GM12878 (cell line): ENCODE measurements around the gene CCDC97.

Experiments
- ASH2L ChIP-seq: fragments of 300-600, 200-600 bp; sonication (generic); IDR thresholded peaks from 2 replicates; pipeline ENCODE4 v1.6.1; 2017; ENCODE audit warnings: low read depth, mild to moderate bottlenecking, borderline replicate concordance
- CTCF ChIP-seq, 3 experiments: IDR thresholded peaks in 2 of 3; conservative IDR thresholded peaks in 1 of 3; 2 replicates each; pipeline ENCODE4 v1.5.1; 2011; ENCODE audit warnings: low read depth in 3 of 3, low read length in 3 of 3, mild to moderate bottlenecking in 3 of 3, control low read depth in 2 of 3, moderate library complexity in 2 of 3, inconsistent platforms in 1 of 3, mixed read lengths in 1 of 3; ENCODE audit not compliant: control insufficient read depth in 2 of 3, insufficient read depth in 1 of 3; ENCODE audit errors: extremely low read depth in 1 of 3
- EZH2 ChIP-seq: IDR thresholded peaks from 2 replicates; pipeline ENCODE4 v1.6.1; 2012; ENCODE audit warnings: low read depth, mild to moderate bottlenecking, control low read depth, inconsistent platforms, low read length, borderline replicate concordance; ENCODE audit not compliant: control insufficient read depth
- MAX ChIP-seq: IDR thresholded peaks from 2 replicates; pipeline ENCODE4 v1.6.1; 2012; ENCODE audit warnings: low read depth, low read length, improper control_type of control experiment
- NFIC ChIP-seq: IDR thresholded peaks from 2 replicates; pipeline ENCODE4 v1.6.1; 2012; ENCODE audit warnings: low read depth, mild to moderate bottlenecking, inconsistent platforms, low read length, moderate library complexity
- NFYB ChIP-seq: IDR thresholded peaks from 2 replicates; pipeline ENCODE4 v1.6.1; 2011; ENCODE audit warnings: low read depth, mild to moderate bottlenecking, low read length, improper control_type of control experiment, moderate library complexity; ENCODE audit not compliant: insufficient read depth
- POLR2AphosphoS2 ChIP-seq: IDR thresholded peaks from 2 replicates; pipeline ENCODE4 v1.6.1; 2011; ENCODE audit warnings: low read depth, mild to moderate bottlenecking, low read length, improper control_type of control experiment, moderate library complexity
- RB1 ChIP-seq: fragments of 450-650 bp; formaldehyde crosslinking; IDR thresholded peaks from 2 replicates; pipeline ENCODE4 v1.6.1; 2017; ENCODE audit warnings: mild to moderate bottlenecking, borderline replicate concordance
- RBBP5 ChIP-seq: fragments of 200-600 bp; sonication (generic); conservative IDR thresholded peaks from 2 replicates; pipeline ENCODE4 v1.6.1; 2016
- SP1 ChIP-seq: IDR thresholded peaks from one replicate; pipeline ENCODE4 v1.6.1; 2011; ENCODE audit warnings: low read depth, low read length
- SPI1 ChIP-seq: IDR thresholded peaks from 2 replicates; pipeline ENCODE4 v1.6.1; 2011; ENCODE audit warnings: low read depth, mild to moderate bottlenecking, low read length, moderate library complexity, borderline replicate concordance; ENCODE audit not compliant: insufficient read depth
- SRF ChIP-seq, 2 experiments: IDR thresholded peaks; 2 replicates each; pipeline ENCODE4 v1.6.1; 2011; ENCODE audit warnings: low read depth in 2 of 2, low read length in 2 of 2, mild to moderate bottlenecking in 1 of 2, moderate library complexity in 1 of 2
- YY1 ChIP-seq: IDR thresholded peaks from 2 replicates; pipeline ENCODE4 v1.6.1; 2011; ENCODE audit warnings: low read depth, mild to moderate bottlenecking, low read length
- ZNF24 ChIP-seq: fragments of 450-650 bp; IDR thresholded peaks from 2 replicates; pipeline ENCODE4 v1.6.1; 2017; ENCODE audit warnings: antibody characterized with exemption, mild to moderate bottlenecking

- TF ChIP-seq CTCF (IDR thresholded peaks at IDR 0.05 in 2 of 3, conservative IDR thresholded peaks at IDR 0.05 in 1 of 3; ENCODE audit: control insufficient read depth in 2 of 3, extremely low read depth in 1 of 3, insufficient read depth in 1 of 3, low read depth in 3 of 3, low read length in 3 of 3) (no peak), ASH2L (no peak), SPI1 (no peak), NFYB (no peak), EZH2 (no peak), MAX (no peak), POLR2AphosphoS2 (no peak), SRF (IDR thresholded peaks at IDR 0.05; ENCODE audit: low read depth in 2 of 2, low read length in 2 of 2) (no peak), NFIC (no peak), ZNF24 (no peak), RBBP5 (no peak), RB1 (no peak), YY1 (no peak), SP1 (no peak)
Measured at GRCh38 chr19:41304706-41305483, 5.1 kb upstream of the CCDC97 start.
